IMR-90 (cell line): ENCODE measurements around the gene MAN2A2. TPM values are rescaled to one million over a fixed set of nuclear protein-coding genes. Genes with fewer than 3 reads are reported as not detected.

ENCODE experiments used
- ATAC-seq: fragments of 200-7000 bp; cut with Tn5 transposase; 2 replicates; pipeline ENCODE4 v1.9.1; 2020; ENCODE audit warnings: low read depth, mild to moderate bottlenecking, moderate library complexity
- BruUV-seq: library from RNA; stranded (reverse); fragments of 400-500 nt; replicated peaks from 2 replicates; lab custom pipeline; 2021; lab: Mats Ljungman, UMichigan
- CTCF ChIA-PET: fragments of 300-600 bp; formaldehyde crosslinking; extraction: SDS; loops from one replicate; lab custom pipeline; 2021; ENCODE audit warnings: antibody characterized with exemption; lab: Yijun Ruan, JAX
- POLR2A ChIA-PET: fragments of 300-600 bp; sonication (Branson Sonifier 250); formaldehyde crosslinking; loops from one replicate; lab custom pipeline; 2022; ENCODE audit warnings: antibody characterized with exemption; ENCODE audit not compliant: unreplicated experiment; lab: Charles Lee
- DNase-seq: peaks from one replicate; pipeline ENCODE4 v3.0.0; 2013
- H2AFZ ChIP-seq: replicated peaks from 2 replicates; pipeline ENCODE3; 2013; ENCODE audit warnings: low read length, mild to moderate bottlenecking; ENCODE audit not compliant: poor library complexity
- H2AK5ac ChIP-seq: 2 replicates; pipeline ENCODE4 v1.6.1; 2013; ENCODE audit warnings: low read depth, low read length, inconsistent platforms
- H2AK9ac ChIP-seq: replicated peaks from 2 replicates; pipeline ENCODE3; 2013; ENCODE audit warnings: mild to moderate bottlenecking, low read depth, low read length, moderate library complexity; ENCODE audit not compliant: poor library complexity
- H2BK120ac ChIP-seq: 2 replicates; pipeline ENCODE4 v1.6.1; 2013; ENCODE audit warnings: low read depth, low read length, inconsistent platforms
- H2BK15ac ChIP-seq: 3 replicates; pipeline ENCODE4 v1.6.1; 2013; ENCODE audit warnings: low read depth, low read length, inconsistent platforms
- H2BK20ac ChIP-seq: 2 replicates; pipeline ENCODE4 v1.6.1; 2013; ENCODE audit warnings: low read depth, mild to moderate bottlenecking, inconsistent platforms, low read length, moderate library complexity
- H2BK5ac ChIP-seq: 2 replicates; pipeline ENCODE4 v1.6.1; 2013; ENCODE audit warnings: mild to moderate bottlenecking, low read depth, low read length, inconsistent platforms; ENCODE audit not compliant: poor library complexity, severe bottlenecking
- H3K14ac ChIP-seq: replicated peaks from 2 replicates; pipeline ENCODE4 v1.6.1; 2013; ENCODE audit warnings: low read depth, low read length, inconsistent platforms
- H3K18ac ChIP-seq: 2 replicates; pipeline ENCODE4 v1.6.1; 2013; ENCODE audit warnings: low read depth, low read length, control low read depth
- H3K23ac ChIP-seq: 2 replicates; pipeline ENCODE4 v1.6.1; 2013; ENCODE audit warnings: low read depth, low read length, inconsistent platforms
- H3K27ac ChIP-seq: 2 replicates; pipeline ENCODE4 v1.5.1; 2013; ENCODE audit warnings: mild to moderate bottlenecking, control low read depth, low read length; ENCODE audit not compliant: insufficient read depth
- H3K27me3 ChIP-seq: 2 replicates; pipeline ENCODE4 v1.6.1; 2013; ENCODE audit warnings: low read length; ENCODE audit not compliant: control insufficient read depth, insufficient read depth
- H3K36me3 ChIP-seq: 2 replicates; pipeline ENCODE4 v1.6.1; 2013; ENCODE audit warnings: low read length, mixed read lengths; ENCODE audit not compliant: control insufficient read depth, insufficient read depth
- H3K4ac ChIP-seq: 2 replicates; pipeline ENCODE4 v1.6.1; 2013; ENCODE audit warnings: low read depth, low read length, inconsistent platforms
- H3K4me1 ChIP-seq: 2 replicates; pipeline ENCODE4 v1.6.1; 2013; ENCODE audit warnings: low read length, mixed read lengths; ENCODE audit not compliant: control insufficient read depth, insufficient read depth
- H3K4me2 ChIP-seq: 2 replicates; pipeline ENCODE4 v1.6.1; 2013; ENCODE audit warnings: low read depth, mild to moderate bottlenecking, control low read depth, low read length, moderate library complexity
- H3K4me3 ChIP-seq: 2 replicates; pipeline ENCODE4 v1.5.1; 2013; ENCODE audit warnings: low read depth, mild to moderate bottlenecking, control low read depth, low read length, moderate library complexity; ENCODE audit not compliant: insufficient read depth
- H3K56ac ChIP-seq: 2 replicates; pipeline ENCODE4 v1.6.1; 2013; ENCODE audit warnings: low read length, inconsistent platforms; ENCODE audit not compliant: insufficient read depth; ENCODE audit errors: extremely low read depth
- H3K79me1 ChIP-seq, 2 experiments: 2 replicates each; pipeline ENCODE4 v1.6.1; 2013; ENCODE audit warnings: low read length in 2 of 2, inconsistent platforms in 1 of 2, low read depth in 1 of 2
- H3K9ac ChIP-seq: 2 replicates; pipeline ENCODE4 v1.6.1; 2013; ENCODE audit warnings: low read depth, low read length, control low read depth
- H3K9me1 ChIP-seq: 2 replicates; pipeline ENCODE4 v1.6.1; 2013; ENCODE audit warnings: low read length, inconsistent platforms; ENCODE audit not compliant: insufficient read depth
- H3K9me3 ChIP-seq: 2 replicates; pipeline ENCODE4 v1.6.1; 2013; ENCODE audit warnings: low read length; ENCODE audit not compliant: control insufficient read depth, insufficient read depth
- H4K20me1 ChIP-seq: 2 replicates; pipeline ENCODE4 v1.6.1; 2013; ENCODE audit warnings: low read length, inconsistent platforms; ENCODE audit not compliant: insufficient read depth
- H4K5ac ChIP-seq: 2 replicates; pipeline ENCODE4 v1.6.1; 2013; ENCODE audit warnings: mild to moderate bottlenecking, low read depth, low read length, control low read depth
- H4K8ac ChIP-seq, 2 experiments: 2 replicates each; pipeline ENCODE4 v1.6.1; 2013; ENCODE audit warnings: low read depth in 2 of 2, low read length in 2 of 2, control low read depth in 1 of 2, inconsistent platforms in 1 of 2
- H4K91ac ChIP-seq: 2 replicates; pipeline ENCODE4 v1.6.1; 2013; ENCODE audit warnings: low read depth, low read length, inconsistent platforms; ENCODE audit not compliant: insufficient read depth
- BHLHE40 ChIP-seq: fragments of 150-350 bp; IDR thresholded peaks from 2 replicates; pipeline ENCODE4 v1.6.1; 2016; ENCODE audit warnings: mild to moderate bottlenecking, low read depth, low read length
- CEBPB ChIP-seq: IDR thresholded peaks from 2 replicates; pipeline ENCODE4 v1.6.1; 2012; ENCODE audit warnings: low read depth, low read length, improper control_type of control experiment
- CHD1 ChIP-seq: IDR thresholded peaks from 2 replicates; pipeline ENCODE4 v1.6.1; 2012; ENCODE audit warnings: low read depth, low read length, improper control_type of control experiment
- FOS ChIP-seq: fragments of 150-350 bp; IDR thresholded peaks from 2 replicates; pipeline ENCODE4 v1.6.1; 2016; ENCODE audit warnings: low read depth, low read length
- MAFK ChIP-seq: IDR thresholded peaks from 2 replicates; pipeline ENCODE4 v1.6.1; 2012; ENCODE audit warnings: low read depth, low read length, improper control_type of control experiment
- MXI1 ChIP-seq: IDR thresholded peaks from 2 replicates; pipeline ENCODE4 v1.6.1; 2012; ENCODE audit warnings: low read depth, mild to moderate bottlenecking, low read length, moderate library complexity, borderline replicate concordance
- NFE2L2 ChIP-seq: fragments of 150-350 bp; IDR thresholded peaks from 2 replicates; pipeline ENCODE4 v1.6.1; 2016; ENCODE audit warnings: low read depth, mild to moderate bottlenecking, low read length
- POLR2A ChIP-seq: IDR thresholded peaks from 2 replicates; pipeline ENCODE4 v1.6.1; 2012; ENCODE audit warnings: mild to moderate bottlenecking, low read depth, low read length
- RAD21 ChIP-seq: IDR thresholded peaks from 2 replicates; pipeline ENCODE4 v1.6.1; 2012; ENCODE audit warnings: low read length, improper control_type of control experiment
- RCOR1 ChIP-seq: IDR thresholded peaks from 2 replicates; pipeline ENCODE4 v1.6.1; 2012; ENCODE audit warnings: mild to moderate bottlenecking, low read length, improper control_type of control experiment; ENCODE audit not compliant: insufficient replicate concordance
- RFX5 ChIP-seq: IDR thresholded peaks from 2 replicates; pipeline ENCODE4 v1.8.0; 2012; ENCODE audit warnings: low read depth, mild to moderate bottlenecking, low read length, moderate library complexity
- SMC3 ChIP-seq: fragments of 150-350 bp; IDR thresholded peaks from 2 replicates; pipeline ENCODE4 v1.6.1; 2016; ENCODE audit warnings: low read depth, mild to moderate bottlenecking, antibody characterized with exemption, low read length, moderate library complexity
- WGBS, 2 experiments: methylation state at CpG; one replicate each; pipeline versions ENCODE4 v1.1.5 to v1.1.7; 2013; ENCODE audit warnings: missing lambda C conversion rate in 2 of 2; ENCODE audit not compliant: insufficient read length in 1 of 2; ENCODE audit errors: extremely low coverage in 2 of 2; 5-methylcytosine and 5-hydroxymethylcytosine counted together
- dilution Hi-C: fragments of 300-500 bp; cut with HindIII; formaldehyde crosslinking; loops from one replicate; pipeline ENCODE4 v1.14.3; 2018; ENCODE audit warnings: low sequenced_read_pairs; ENCODE audit not compliant: unreplicated experiment
- in situ Hi-C: fragments of 300-500 bp; cut with MboI; formaldehyde crosslinking; loops from 3 replicates; pipeline ENCODE4 v1.14.3; 2019; ENCODE audit warnings: low sequenced_read_pairs, inconsistent platforms, mixed read lengths
- intact Hi-C: fragments of 100-400 bp; cut with micrococcal nuclease; formaldehyde crosslinking; loops from 2 replicates; pipeline ENCODE4 v1.10.0; 2022
- polyA plus RNA-seq, 3 experiments: library from polyadenylated mRNA; depleted of rRNA; stranded (reverse); fragments of >200 nt; gene quantifications; 2 replicates each; pipeline ENCODE4 v1.2.3, GENCODE V29; 2012; ENCODE audit warnings: low replicate concordance in 1 of 3
- total RNA-seq: library from RNA; depleted of rRNA; stranded (reverse); fragments of >200 nt; gene quantifications from 2 replicates; pipeline ENCODE4 v1.2.3, GENCODE V29; 2012
- TF ChIP-seq, protein P1 (sequence below): conservative IDR thresholded peaks from 2 replicates; pipeline ENCODE4 v1.5.1; 2012; ENCODE audit warnings: mild to moderate bottlenecking, low read depth, low read length, improper control_type of control experiment
- TF ChIP-seq, protein P2 (sequence below): fragments of 150-350 bp; IDR thresholded peaks from 2 replicates; pipeline ENCODE4 v1.6.1; 2017; ENCODE audit warnings: mild to moderate bottlenecking, antibody characterized with exemption, low read length, low read depth

MAN2A2 gene
- total and polyA plus RNA-seq, 2 of the 4 experiments (the other 2 are of a cell fraction) = 3.4 to 52.5 TPM

DNA sequence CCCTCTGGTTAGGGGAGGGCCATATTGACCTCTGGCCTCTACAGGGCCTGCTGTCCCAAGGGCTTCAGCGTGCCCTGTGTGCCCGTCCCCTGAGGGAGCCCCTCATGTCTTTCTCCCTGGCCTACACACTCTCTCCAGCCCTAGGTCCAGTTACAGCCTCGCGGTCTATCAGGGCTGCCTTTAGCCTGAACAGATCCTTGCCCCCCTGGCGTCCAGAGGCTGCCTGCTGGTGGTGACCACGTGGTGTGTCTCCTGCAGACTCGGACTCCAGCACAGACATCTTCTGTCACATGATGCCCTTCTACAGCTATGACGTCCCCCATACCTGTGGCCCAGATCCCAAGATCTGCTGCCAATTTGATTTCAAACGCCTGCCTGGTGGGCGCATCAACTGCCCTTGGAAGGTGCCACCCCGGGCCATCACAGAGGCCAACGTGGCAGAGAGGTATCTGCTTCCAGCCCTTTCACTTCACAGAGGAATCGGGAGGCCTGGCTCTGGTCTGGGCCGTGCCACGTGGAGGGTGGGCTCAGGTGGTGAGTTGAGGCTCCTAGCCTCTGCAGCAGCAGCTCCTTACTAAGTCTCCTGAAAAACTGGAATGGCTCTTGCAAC is 4.1 kb downstream of the MAN2A2 start:
- 94% methylated on average over 3 of the region's 15 CpGs; no CpG with 5 or more reads in 1 of the 2 experiments for WGBS, 2 experiments
- intact Hi-C loops (no loop called here), in situ Hi-C loops (no loop called here), dilution Hi-C loops (no loop called here)
- ATAC-seq (no peak), DNase-seq (no peak)
- Histone ChIP-seq H3K4ac (no peak overlapping the region), H4K5ac (no peak overlapping the region), H3K9me3 (no peaks in the 10 kb centered on the region), H2AK5ac (no peak overlapping the region), H2BK120ac (no peak overlapping the region), H2AFZ (no peak overlapping the region), H4K20me1 (no peaks in the 10 kb centered on the region), H3K4me3 (no peak overlapping the region), H3K27me3 (no peaks in the 10 kb centered on the region), H2BK15ac (no peak overlapping the region), H2BK5ac (no peak overlapping the region), H3K36me3 (peaks cover 40% of the 10 kb centered on the region), H3K9ac (no peak overlapping the region), H3K79me1 (peaks cover 0 to 13% of the 10 kb centered on the region in 2 experiments; a peak in 2 of 4 replicates), H3K4me2 (no peak overlapping the region), H3K23ac (no peak overlapping the region), H3K9me1 (no peaks in the 10 kb centered on the region), H4K8ac (no peak overlapping the region), H3K56ac (no peak overlapping the region), H4K91ac (no peak overlapping the region), H2BK20ac (no peak overlapping the region), H3K18ac (no peak overlapping the region), H3K27ac (no peak overlapping the region), H2AK9ac (no peak overlapping the region), H3K14ac (no peak overlapping the region), H3K4me1 (peaks cover 4% of the 10 kb centered on the region; the same call in 1 of the 2 replicates)
- ChIA-PET CTCF (no interaction called here), POLR2A (no interaction called here)
- no TSS peak for BruUV-seq
- no peak for TF ChIP-seq POLR2A
- no peak for TF ChIP-seq SMC3
- TF ChIP-seq, protein P1, sequence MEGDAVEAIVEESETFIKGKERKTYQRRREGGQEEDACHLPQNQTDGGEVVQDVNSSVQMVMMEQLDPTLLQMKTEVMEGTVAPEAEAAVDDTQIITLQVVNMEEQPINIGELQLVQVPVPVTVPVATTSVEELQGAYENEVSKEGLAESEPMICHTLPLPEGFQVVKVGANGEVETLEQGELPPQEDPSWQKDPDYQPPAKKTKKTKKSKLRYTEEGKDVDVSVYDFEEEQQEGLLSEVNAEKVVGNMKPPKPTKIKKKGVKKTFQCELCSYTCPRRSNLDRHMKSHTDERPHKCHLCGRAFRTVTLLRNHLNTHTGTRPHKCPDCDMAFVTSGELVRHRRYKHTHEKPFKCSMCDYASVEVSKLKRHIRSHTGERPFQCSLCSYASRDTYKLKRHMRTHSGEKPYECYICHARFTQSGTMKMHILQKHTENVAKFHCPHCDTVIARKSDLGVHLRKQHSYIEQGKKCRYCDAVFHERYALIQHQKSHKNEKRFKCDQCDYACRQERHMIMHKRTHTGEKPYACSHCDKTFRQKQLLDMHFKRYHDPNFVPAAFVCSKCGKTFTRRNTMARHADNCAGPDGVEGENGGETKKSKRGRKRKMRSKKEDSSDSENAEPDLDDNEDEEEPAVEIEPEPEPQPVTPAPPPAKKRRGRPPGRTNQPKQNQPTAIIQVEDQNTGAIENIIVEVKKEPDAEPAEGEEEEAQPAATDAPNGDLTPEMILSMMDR = no peak
- no peak for TF ChIP-seq FOS
- TF ChIP-seq RAD21 = no peak
- TF ChIP-seq BHLHE40 = no peak
- no peak for TF ChIP-seq CHD1
- TF ChIP-seq MXI1 = no peak
- TF ChIP-seq RFX5 = no peak
- no peak for TF ChIP-seq CEBPB
- TF ChIP-seq RCOR1 = no peak
- TF ChIP-seq, protein P2, sequence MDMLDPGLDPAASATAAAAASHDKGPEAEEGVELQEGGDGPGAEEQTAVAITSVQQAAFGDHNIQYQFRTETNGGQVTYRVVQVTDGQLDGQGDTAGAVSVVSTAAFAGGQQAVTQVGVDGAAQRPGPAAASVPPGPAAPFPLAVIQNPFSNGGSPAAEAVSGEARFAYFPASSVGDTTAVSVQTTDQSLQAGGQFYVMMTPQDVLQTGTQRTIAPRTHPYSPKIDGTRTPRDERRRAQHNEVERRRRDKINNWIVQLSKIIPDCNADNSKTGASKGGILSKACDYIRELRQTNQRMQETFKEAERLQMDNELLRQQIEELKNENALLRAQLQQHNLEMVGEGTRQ = no peak
- TF ChIP-seq NFE2L2 = no peak
- no peak for TF ChIP-seq MAFK
